ENCODE results near the gene SIL1. TPM values are rescaled to one million over a fixed set of nuclear protein-coding genes. Genes with fewer than 3 reads are reported as not detected.

SIL1 gene
- total and polyA plus RNA-seq, 2 of the 4 experiments (the other 2 are of a cell fraction): 56.1 to 66.0 TPM

DNA sequence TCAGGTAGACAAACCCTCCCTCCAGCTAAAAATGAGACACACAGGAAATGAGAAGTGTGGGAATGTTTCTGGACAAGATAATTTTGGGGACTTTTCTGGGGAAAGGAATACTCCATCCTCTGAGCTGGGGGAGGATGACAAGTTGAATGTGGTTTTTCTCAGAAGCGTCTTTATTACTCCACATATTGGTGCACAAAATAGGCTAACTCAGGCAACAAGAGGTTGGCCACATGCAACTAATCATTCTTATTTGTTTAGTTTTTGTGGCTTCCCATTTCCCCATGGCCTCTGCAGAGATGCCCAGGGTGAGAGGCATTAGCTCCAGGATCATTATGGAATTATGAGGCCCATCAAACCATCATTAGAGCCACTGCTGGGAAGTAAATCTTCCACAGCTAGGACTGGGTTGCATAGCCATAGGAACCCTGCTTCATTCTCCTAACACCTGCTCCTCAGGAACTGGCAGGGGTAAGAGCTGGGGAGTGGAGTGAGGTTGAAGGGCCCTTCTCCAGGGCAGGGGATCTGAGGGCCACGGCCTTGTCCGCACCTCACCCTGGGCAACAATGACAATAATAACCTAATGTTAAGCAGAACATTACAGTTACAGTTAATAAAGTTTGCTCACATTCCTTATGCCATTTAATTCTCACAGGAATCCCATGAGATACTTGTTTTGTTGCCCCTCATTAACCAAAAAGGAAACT, 9.3 kb upstream of the SIL1 start:
- H3K23ac ChIP-seq (ENCODE audit: low read depth, low read length): no peak overlapping the region
- no peak overlapping the region for H3K4ac ChIP-seq (ENCODE audit: low read depth, low read length)
- dilution Hi-C loops (cut with HindIII; ENCODE audit: low sequenced_read_pairs, unreplicated experiment) (no loop called here), in situ Hi-C loops (cut with MboI; ENCODE audit: low sequenced_read_pairs) (no loop called here), intact Hi-C loops (cut with micrococcal nuclease) (no loop called here)
- H3K4me1 ChIP-seq (ENCODE audit: control insufficient read depth, insufficient read depth, low read length): no peaks in the 10 kb centered on the region
- H4K91ac ChIP-seq (ENCODE audit: insufficient read depth, low read depth, low read length): no peak overlapping the region
- H3K4me3 ChIP-seq (ENCODE audit: insufficient read depth, low read depth, low read length): no peak overlapping the region
- no peak for TF ChIP-seq MXI1 (IDR thresholded peaks at IDR 0.05; ENCODE audit: borderline replicate concordance, low read depth, low read length)
- no peak for TF ChIP-seq RAD21 (IDR thresholded peaks at IDR 0.05; ENCODE audit: low read length)
- no peak for TF ChIP-seq SMC3 (IDR thresholded peaks at IDR 0.05; ENCODE audit: low read depth, low read length)
- TF ChIP-seq MAZ (IDR thresholded peaks at IDR 0.05; ENCODE audit: borderline replicate concordance, low read depth, low read length): no peak
- no peak for TF ChIP-seq MAFK (IDR thresholded peaks at IDR 0.05; ENCODE audit: low read depth, low read length)
- TF ChIP-seq, protein P1, sequence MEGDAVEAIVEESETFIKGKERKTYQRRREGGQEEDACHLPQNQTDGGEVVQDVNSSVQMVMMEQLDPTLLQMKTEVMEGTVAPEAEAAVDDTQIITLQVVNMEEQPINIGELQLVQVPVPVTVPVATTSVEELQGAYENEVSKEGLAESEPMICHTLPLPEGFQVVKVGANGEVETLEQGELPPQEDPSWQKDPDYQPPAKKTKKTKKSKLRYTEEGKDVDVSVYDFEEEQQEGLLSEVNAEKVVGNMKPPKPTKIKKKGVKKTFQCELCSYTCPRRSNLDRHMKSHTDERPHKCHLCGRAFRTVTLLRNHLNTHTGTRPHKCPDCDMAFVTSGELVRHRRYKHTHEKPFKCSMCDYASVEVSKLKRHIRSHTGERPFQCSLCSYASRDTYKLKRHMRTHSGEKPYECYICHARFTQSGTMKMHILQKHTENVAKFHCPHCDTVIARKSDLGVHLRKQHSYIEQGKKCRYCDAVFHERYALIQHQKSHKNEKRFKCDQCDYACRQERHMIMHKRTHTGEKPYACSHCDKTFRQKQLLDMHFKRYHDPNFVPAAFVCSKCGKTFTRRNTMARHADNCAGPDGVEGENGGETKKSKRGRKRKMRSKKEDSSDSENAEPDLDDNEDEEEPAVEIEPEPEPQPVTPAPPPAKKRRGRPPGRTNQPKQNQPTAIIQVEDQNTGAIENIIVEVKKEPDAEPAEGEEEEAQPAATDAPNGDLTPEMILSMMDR (conservative IDR thresholded peaks at IDR 0.05; ENCODE audit: low read depth, low read length): no peak
- TF ChIP-seq CEBPB (IDR thresholded peaks at IDR 0.05; ENCODE audit: low read depth, low read length): no peak
- no peak for TF ChIP-seq CHD1 (IDR thresholded peaks at IDR 0.05; ENCODE audit: low read depth, low read length)
- no peak for TF ChIP-seq BHLHE40 (IDR thresholded peaks at IDR 0.05; ENCODE audit: low read depth, low read length)
- TF ChIP-seq, protein P2, sequence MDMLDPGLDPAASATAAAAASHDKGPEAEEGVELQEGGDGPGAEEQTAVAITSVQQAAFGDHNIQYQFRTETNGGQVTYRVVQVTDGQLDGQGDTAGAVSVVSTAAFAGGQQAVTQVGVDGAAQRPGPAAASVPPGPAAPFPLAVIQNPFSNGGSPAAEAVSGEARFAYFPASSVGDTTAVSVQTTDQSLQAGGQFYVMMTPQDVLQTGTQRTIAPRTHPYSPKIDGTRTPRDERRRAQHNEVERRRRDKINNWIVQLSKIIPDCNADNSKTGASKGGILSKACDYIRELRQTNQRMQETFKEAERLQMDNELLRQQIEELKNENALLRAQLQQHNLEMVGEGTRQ (IDR thresholded peaks at IDR 0.05; ENCODE audit: low read depth, low read length): no peak
- no peak for TF ChIP-seq FOS (IDR thresholded peaks at IDR 0.05; ENCODE audit: low read depth, low read length)
- TF ChIP-seq RFX5 (IDR thresholded peaks at IDR 0.05; ENCODE audit: low read depth, low read length): no peak
- TF ChIP-seq NFE2L2 (IDR thresholded peaks at IDR 0.05; ENCODE audit: low read depth, low read length): no peak
- H3K56ac ChIP-seq (ENCODE audit: extremely low read depth, insufficient read depth, low read length): no peak overlapping the region
- no peak overlapping the region for H2AK9ac ChIP-seq (replicated peaks; ENCODE audit: low read depth, low read length, poor library complexity)
- no peaks in the 10 kb centered on the region for H3K9me3 ChIP-seq (ENCODE audit: control insufficient read depth, insufficient read depth, low read length)
- H2AFZ ChIP-seq (replicated peaks; ENCODE audit: low read length, poor library complexity): no peak overlapping the region
- H4K8ac ChIP-seq (ENCODE audit: low read depth in 2 of 2, low read length in 2 of 2): no peak overlapping the region
- no peak overlapping the region for H2BK20ac ChIP-seq (ENCODE audit: low read depth, low read length)
- WGBS, 2 experiments (ENCODE audit: extremely low coverage in 2 of 2, insufficient read length in 1 of 2): no CpG with 5 or more reads among the region's 3 CpGs
- BruUV-seq (replicated peaks): no TSS peak
- H3K36me3 ChIP-seq (ENCODE audit: control insufficient read depth, insufficient read depth, low read length): no peaks in the 10 kb centered on the region
- no peak overlapping the region for H4K5ac ChIP-seq (ENCODE audit: low read depth, low read length)
- no peak overlapping the region for H2BK15ac ChIP-seq (ENCODE audit: low read depth, low read length)
- no peaks in the 10 kb centered on the region for H3K79me1 ChIP-seq (ENCODE audit: low read depth in 1 of 2, low read length in 2 of 2)
- no peak overlapping the region for H2BK5ac ChIP-seq (ENCODE audit: low read depth, low read length, poor library complexity, severe bottlenecking)
- no peaks in the 10 kb centered on the region for H4K20me1 ChIP-seq (ENCODE audit: insufficient read depth, low read length)
- H3K27me3 ChIP-seq (ENCODE audit: control insufficient read depth, insufficient read depth, low read length): peaks cover 19% of the 10 kb centered on the region
- H3K14ac ChIP-seq (replicated peaks; ENCODE audit: low read depth, low read length): no peak overlapping the region
- ATAC-seq (ENCODE audit: low read depth) (no peak), DNase-seq (no peak)
- ChIA-PET CTCF (interaction anchor here (2.1 kb wide), 1 partner anchor 13 kb away, joined by 4 read pairs; no protein-coding TSS in a partner anchor), POLR2A (ENCODE audit: unreplicated experiment) (no interaction called here)
- H3K9ac ChIP-seq (ENCODE audit: low read depth, low read length): no peak overlapping the region
- H2BK120ac ChIP-seq (ENCODE audit: low read depth, low read length): no peak overlapping the region
- H3K9me1 ChIP-seq (ENCODE audit: insufficient read depth, low read length): no peaks in the 10 kb centered on the region
- H2AK5ac ChIP-seq (ENCODE audit: low read depth, low read length): no peak overlapping the region
- no peak overlapping the region for H3K4me2 ChIP-seq (ENCODE audit: low read depth, low read length)
- H3K18ac ChIP-seq (ENCODE audit: low read depth, low read length): no peak overlapping the region
- H3K27ac ChIP-seq (ENCODE audit: insufficient read depth, low read length): no peak overlapping the region
